ENCODE measurements around the gene CKLF. TPM values are rescaled to one million over a fixed set of nuclear protein-coding genes. Genes with fewer than 3 reads are reported as not detected.

The CKLF gene
- polyA plus RNA-seq, 1 of the 3 experiments (the other 2 are of a cell fraction), result 211 TPM

DNA sequence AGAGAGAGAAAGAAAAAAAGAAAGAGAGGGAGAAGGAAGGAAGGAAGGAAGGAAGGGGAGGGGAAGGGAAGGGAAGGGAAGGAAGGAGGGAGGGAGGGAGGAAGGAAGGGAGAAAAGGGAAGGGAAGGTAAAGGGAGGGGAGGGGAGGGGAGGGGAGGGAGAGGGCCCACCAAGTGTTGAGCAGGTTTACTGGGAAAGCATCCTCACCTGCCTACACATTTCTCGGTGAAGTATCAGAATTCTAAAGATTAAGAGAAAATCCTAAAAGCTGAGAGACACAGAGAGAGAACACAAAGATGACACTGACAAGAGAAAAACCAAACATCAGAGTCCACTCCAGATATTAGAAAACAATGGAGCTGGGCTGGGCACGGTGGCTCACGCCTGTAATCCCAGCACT is 39.9 kb downstream of the CKLF start:
- DNase-seq, result no peak
- H4K20me1 ChIP-seq (ENCODE audit: insufficient read depth), result no peaks in the 10 kb centered on the region
- no peaks in the 10 kb centered on the region for H3K36me3 ChIP-seq (replicated peaks in 1 of 2; ENCODE audit: control insufficient read depth in 1 of 2, insufficient read depth in 2 of 2, low read length in 1 of 2)
- H3K79me2 ChIP-seq (ENCODE audit: insufficient read depth), result no peaks in the 10 kb centered on the region
- H3K4me1 ChIP-seq (ENCODE audit: control insufficient read depth in 1 of 2, insufficient read depth in 2 of 2, low read depth in 1 of 2, low read length in 1 of 2), result no peaks in the 10 kb centered on the region
- no peak overlapping the region for H3K4me3 ChIP-seq (ENCODE audit: low read depth in 2 of 2, low read length in 1 of 2)
- H3K9ac ChIP-seq, result no peak overlapping the region
- no peak overlapping the region for H3K27ac ChIP-seq (ENCODE audit: low read depth in 2 of 2, low read length in 1 of 2)
- ChIA-PET CTCF (no interaction called here), POLR2A (no interaction called here)
- H2AFZ ChIP-seq (ENCODE audit: low read depth), result no peak overlapping the region
- H3K9me2 ChIP-seq, result no peaks in the 10 kb centered on the region
- H3K9me3 ChIP-seq, result no peaks in the 10 kb centered on the region
- no peak for TF ChIP-seq USF2 (IDR thresholded peaks at IDR 0.05; ENCODE audit: borderline replicate concordance, low read depth, low read length)
- TF ChIP-seq, protein P1, sequence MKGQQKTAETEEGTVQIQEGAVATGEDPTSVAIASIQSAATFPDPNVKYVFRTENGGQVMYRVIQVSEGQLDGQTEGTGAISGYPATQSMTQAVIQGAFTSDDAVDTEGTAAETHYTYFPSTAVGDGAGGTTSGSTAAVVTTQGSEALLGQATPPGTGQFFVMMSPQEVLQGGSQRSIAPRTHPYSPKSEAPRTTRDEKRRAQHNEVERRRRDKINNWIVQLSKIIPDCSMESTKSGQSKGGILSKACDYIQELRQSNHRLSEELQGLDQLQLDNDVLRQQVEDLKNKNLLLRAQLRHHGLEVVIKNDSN (IDR thresholded peaks at IDR 0.05; ENCODE audit: borderline replicate concordance, low read depth), result no peak
- TF ChIP-seq MEF2A (IDR thresholded peaks at IDR 0.05; ENCODE audit: borderline replicate concordance, low read depth), result no peak
- no peak for TF ChIP-seq FOXJ3 (CRISPR knock-in tag; IDR thresholded peaks at IDR 0.05)
- TF ChIP-seq SIN3A (IDR thresholded peaks at IDR 0.05; ENCODE audit: borderline replicate concordance, low read depth, low read length), result no peak
- no peak for TF ChIP-seq ELF1 (IDR thresholded peaks at IDR 0.05)
- TF ChIP-seq SMC3 (IDR thresholded peaks at IDR 0.05; ENCODE audit: low read depth, low read length), result no peak
- TF ChIP-seq REST (IDR thresholded peaks at IDR 0.05; ENCODE audit: low read depth, low read length), result no peak
- TF ChIP-seq PBX3 (IDR thresholded peaks at IDR 0.05), result no peak
- TF ChIP-seq, protein P2, sequence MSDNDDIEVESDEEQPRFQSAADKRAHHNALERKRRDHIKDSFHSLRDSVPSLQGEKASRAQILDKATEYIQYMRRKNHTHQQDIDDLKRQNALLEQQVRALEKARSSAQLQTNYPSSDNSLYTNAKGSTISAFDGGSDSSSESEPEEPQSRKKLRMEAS (IDR thresholded peaks at IDR 0.05; ENCODE audit: low read depth), result no peak
- TF ChIP-seq NFIC (IDR thresholded peaks at IDR 0.05; ENCODE audit: borderline replicate concordance), result no peak
- no peak for TF ChIP-seq RCOR1 (IDR thresholded peaks at IDR 0.05; ENCODE audit: low read length)
- no peak for TF ChIP-seq RFX5 (IDR thresholded peaks at IDR 0.05; ENCODE audit: low read length)
- TF ChIP-seq CTCF (IDR thresholded peaks at IDR 0.05), result no peak
- TF ChIP-seq, protein P3, sequence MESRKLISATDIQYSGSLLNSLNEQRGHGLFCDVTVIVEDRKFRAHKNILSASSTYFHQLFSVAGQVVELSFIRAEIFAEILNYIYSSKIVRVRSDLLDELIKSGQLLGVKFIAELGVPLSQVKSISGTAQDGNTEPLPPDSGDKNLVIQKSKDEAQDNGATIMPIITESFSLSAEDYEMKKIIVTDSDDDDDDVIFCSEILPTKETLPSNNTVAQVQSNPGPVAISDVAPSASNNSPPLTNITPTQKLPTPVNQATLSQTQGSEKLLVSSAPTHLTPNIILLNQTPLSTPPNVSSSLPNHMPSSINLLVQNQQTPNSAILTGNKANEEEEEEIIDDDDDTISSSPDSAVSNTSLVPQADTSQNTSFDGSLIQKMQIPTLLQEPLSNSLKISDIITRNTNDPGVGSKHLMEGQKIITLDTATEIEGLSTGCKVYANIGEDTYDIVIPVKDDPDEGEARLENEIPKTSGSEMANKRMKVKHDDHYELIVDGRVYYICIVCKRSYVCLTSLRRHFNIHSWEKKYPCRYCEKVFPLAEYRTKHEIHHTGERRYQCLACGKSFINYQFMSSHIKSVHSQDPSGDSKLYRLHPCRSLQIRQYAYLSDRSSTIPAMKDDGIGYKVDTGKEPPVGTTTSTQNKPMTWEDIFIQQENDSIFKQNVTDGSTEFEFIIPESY (IDR thresholded peaks at IDR 0.05; ENCODE audit: borderline replicate concordance, low read depth), result no peak
- no peak for TF ChIP-seq EZH2phosphoT487 (IDR thresholded peaks at IDR 0.05; ENCODE audit: borderline replicate concordance, low read depth)
- H3K27me3 ChIP-seq (ENCODE audit: insufficient read depth), result no peaks in the 10 kb centered on the region
- no peak overlapping the region for H3K4me2 ChIP-seq
- no peaks in the 10 kb centered on the region for H3F3A ChIP-seq (replicated peaks; ENCODE audit: insufficient read depth)
- WGBS (ENCODE audit: low lambda C conversion rate), result 81% methylated on average over 3 of the region's 3 CpGs

All from SK-N-SH (cell line).